Spleen (tissue), 3 donors: ENCODE measurements around the gene CELA2B.
"Not testable (repeated sequence)": the region's sequence is repeated elsewhere in the genome, so short reads cannot be mapped to it uniquely, and the experiment has no call there.

Experiments used
- POLR2A ChIP-seq, 3 donors: fragments of 450-650 bp; IDR thresholded peaks; one replicate each; pipeline ENCODE4 v1.5.1; 2017; ENCODE audit warnings: antibody characterized with exemption in 3 of 3, mild to moderate bottlenecking in 1 of 3
- POLR2AphosphoS5 ChIP-seq, 3 donors: sonication (generic); formaldehyde crosslinking; IDR thresholded peaks; one replicate each; pipeline ENCODE4 v1.5.1; 2017; ENCODE audit warnings: antibody characterized with exemption in 3 of 3

- TF ChIP-seq POLR2A (IDR thresholded peaks at IDR 0.05), result not testable (repeated sequence)
- peak in 2 of 3 donors; percentile 11 to 29 for TF ChIP-seq POLR2AphosphoS5 (IDR thresholded peaks at IDR 0.05)
Measured at GRCh38 chr1:15434739-15435138, 41.2 kb upstream of the CELA2B start.
